Measurements from ENCODE around the gene PLK5. TPM values are rescaled to one million over a fixed set of nuclear protein-coding genes. Genes with fewer than 3 reads are reported as not detected.
A peak's percentile ranks its signal among the peaks of the same experiment; 100 is the strongest.
"Not testable (repeated sequence)": the region's sequence is repeated elsewhere in the genome, so short reads cannot be mapped to it uniquely, and the experiment has no call there.

PLK5 gene, protein sequence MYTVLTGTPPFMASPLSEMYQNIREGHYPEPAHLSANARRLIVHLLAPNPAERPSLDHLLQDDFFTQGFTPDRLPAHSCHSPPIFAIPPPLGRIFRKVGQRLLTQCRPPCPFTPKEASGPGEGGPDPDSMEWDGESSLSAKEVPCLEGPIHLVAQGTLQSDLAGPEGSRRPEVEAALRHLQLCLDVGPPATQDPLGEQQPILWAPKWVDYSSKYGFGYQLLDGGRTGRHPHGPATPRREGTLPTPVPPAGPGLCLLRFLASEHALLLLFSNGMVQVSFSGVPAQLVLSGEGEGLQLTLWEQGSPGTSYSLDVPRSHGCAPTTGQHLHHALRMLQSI
- total RNA-seq, result under 0.01 TPM in 1 of 2 replicates, not detected in the other

DNA sequence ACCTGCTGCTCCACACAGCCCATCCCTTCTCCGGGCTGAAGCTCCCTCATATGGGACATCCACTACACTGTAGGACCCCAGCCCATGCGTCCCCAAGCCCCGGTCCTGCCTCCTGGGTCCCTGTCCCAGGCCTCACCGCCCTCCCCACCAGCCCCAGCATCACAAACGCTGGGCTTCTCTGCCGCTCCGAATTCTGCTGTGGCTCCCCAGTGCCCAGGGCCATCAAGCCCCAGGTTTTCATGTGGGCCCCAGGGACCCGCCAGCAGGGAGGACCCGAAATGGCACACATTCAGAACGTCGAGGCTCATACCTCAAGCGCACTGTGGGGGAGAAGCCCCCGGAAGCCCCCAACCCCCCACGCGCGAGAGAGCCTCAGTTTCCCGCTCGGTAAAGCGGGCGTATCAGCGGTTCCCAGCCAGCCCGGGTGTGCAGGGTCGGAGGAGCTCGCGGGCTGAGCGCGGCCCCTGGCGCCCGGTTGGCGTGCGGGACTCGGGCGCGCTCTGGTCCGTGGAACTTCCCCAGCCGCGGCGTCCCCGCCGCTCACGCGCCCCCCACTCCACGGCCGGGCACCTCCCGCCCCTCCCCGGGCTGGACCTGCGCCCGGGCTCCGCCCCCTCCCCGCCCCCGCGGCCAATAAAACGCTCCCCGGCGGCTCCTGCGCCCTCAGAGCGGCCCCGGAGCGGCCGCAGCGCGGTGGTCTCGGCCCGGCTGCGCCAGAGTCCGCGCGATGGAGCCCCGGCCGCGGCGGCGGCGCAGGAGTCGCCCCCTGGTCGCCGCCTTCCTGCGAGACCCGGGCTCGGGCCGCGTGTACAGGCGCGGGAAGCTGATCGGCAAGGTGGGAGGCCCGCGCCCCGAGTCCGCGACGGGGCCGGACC is at the start of gene PLK5:
Gene PLK5 (plus strand): TSS at position 666 of the 875 bp plus-strand sequence. CDS start 2,920 bp downstream, outside the sequence.
- H3K4me3 ChIP-seq (ENCODE audit: low read depth, low read length), result no peak within 1 kb of the TSS
- DNase-seq (ENCODE audit: low read depth), result no peak
- TF ChIP-seq, protein P1, sequence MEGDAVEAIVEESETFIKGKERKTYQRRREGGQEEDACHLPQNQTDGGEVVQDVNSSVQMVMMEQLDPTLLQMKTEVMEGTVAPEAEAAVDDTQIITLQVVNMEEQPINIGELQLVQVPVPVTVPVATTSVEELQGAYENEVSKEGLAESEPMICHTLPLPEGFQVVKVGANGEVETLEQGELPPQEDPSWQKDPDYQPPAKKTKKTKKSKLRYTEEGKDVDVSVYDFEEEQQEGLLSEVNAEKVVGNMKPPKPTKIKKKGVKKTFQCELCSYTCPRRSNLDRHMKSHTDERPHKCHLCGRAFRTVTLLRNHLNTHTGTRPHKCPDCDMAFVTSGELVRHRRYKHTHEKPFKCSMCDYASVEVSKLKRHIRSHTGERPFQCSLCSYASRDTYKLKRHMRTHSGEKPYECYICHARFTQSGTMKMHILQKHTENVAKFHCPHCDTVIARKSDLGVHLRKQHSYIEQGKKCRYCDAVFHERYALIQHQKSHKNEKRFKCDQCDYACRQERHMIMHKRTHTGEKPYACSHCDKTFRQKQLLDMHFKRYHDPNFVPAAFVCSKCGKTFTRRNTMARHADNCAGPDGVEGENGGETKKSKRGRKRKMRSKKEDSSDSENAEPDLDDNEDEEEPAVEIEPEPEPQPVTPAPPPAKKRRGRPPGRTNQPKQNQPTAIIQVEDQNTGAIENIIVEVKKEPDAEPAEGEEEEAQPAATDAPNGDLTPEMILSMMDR (IDR thresholded peaks at IDR 0.05; ENCODE audit: insufficient read depth, low read depth, low read length), result no peak

DNA sequence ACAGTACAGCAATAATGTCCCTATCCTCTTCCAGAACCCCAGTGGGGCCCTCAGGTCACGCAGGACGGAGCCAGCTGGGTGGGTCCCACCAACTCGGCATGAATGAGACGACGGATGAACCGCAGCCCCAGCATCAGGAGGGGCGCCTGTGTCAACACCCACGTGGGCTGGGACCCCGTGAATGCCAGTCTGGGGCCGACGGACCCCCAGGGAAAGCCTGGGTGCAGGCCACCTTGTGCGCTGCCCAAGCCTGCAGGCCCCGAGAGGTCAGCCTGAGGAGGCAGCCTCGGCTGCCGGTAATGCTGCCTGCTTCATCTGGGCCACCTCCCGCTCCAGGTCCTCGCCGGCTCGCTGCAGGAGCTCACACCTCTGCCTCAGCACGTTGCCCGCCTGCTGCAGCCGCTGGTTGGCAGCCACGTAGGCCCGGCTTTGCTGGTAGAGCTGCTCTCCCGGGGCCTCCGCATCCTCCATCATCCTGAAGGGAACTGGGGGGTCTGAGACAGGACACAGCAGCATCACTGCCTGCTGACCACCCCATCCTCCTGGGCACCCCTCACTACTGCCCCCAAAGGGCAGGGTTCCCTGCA is 49.0 kb upstream of the PLK5 start:
- TF ChIP-seq, protein P1 (IDR thresholded peaks at IDR 0.05; ENCODE audit: insufficient read depth, low read depth, low read length), result no peak
- H3K4me3 ChIP-seq (ENCODE audit: low read depth, low read length), result no peak overlapping the region
- no peak for DNase-seq (ENCODE audit: low read depth)

DNA sequence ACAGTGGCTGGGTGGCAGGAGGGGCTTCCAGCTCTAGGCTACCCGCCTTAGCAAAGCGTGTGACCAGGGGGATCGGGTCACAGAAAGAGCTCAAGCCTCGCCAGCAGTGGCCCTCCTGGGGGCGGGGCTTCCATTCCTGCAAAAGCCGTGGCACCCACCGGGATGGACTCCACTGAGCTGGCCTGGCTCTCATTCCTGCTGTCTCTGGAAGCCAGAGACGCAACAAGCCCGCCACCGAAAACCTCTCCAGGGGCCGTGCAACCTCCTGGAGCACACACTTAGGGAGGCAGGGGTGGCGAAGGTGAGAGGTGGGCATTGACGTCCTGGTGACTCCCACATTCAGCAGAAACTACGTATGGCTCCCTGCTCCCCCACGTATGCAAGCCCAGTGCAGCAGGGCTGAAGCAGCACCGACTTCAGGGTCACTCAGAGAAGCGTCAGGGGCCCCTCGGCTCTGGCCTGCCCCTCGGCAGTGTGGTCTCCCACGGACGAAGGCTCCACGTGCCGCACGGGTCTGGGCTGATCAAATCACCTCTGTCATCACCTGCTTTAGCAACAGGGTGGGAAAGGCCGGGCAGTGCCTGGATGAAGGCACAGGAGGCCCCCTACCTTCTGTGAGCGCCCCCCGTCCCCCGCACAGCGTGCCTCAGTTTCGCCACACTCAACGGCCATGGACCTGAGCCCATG is 48.0 kb upstream of the PLK5 start:
- TF ChIP-seq, protein P1 (IDR thresholded peaks at IDR 0.05; ENCODE audit: insufficient read depth, low read depth, low read length), result no peak
- DNase-seq (ENCODE audit: low read depth), result no peak
- no peak overlapping the region for H3K4me3 ChIP-seq (ENCODE audit: low read depth, low read length)

DNA sequence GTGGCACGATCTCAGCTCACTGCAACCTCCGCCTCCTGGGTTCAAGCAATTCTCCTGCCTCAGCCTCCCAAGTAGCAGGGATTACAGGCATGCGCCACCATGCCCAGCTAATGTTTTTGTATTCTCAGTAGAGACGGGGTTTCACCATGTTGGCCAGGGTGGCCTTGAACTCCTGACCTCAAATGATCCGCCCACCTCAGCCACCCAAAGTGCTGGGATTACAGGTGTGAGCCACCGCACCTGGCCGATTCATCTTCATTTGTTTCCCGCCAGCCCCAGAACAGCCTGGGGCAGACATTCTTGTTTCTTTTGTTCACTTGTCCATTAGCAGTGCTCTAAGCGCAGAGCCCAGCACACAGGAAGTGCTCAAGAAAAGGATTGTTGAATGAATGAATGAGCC is 46.8 kb upstream of the PLK5 start:
- H3K4me3 ChIP-seq (ENCODE audit: low read depth, low read length); DNase-seq (ENCODE audit: low read depth): not testable (repeated sequence)

DNA sequence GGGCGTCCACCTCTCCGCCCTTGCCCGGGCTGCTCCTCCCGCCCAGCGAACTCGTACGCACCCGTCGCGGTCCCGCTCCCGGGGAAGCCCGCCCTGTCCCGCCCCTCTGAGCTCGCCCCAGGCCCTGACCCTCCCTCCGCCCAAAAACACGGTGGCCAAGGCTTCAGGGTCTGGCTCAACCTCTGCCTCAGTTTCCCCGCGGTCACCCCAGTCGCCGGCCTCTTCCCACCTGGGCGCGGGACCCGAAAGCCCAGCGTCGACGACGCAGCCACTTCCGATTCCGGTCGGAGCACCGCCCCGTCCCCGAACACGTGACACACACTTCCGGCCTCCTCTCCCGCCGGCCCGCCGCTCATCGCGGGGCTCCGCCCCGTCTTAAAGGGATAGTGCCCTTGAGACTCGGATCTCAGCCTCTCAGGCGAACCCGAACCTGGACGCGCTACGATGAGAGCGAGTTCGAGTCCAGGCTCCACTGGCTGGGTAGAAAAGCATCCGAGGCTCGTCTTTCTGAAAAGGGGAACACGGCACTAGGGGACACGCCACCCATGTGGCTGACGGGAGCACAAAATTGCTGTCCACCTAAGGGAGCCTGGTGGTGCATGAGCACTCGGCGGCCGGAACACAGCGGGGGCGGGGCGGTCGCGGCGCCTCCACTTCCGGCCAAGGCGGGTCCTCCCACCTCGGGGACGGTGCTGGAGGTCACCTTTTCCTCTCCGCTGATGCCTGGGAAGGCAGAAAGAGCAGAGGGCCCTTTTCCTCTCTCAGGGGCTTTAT is 44.8 kb upstream of the PLK5 start, which contains the start of gene C19orf25:
Gene C19orf25 (minus strand): TSS at position 282 of the 774 bp plus-strand sequence. CDS start 312 bp downstream, outside the sequence.
- H3K4me3 ChIP-seq (ENCODE audit: low read depth, low read length), result peak within 1 kb of the TSS; percentile 86
- peak; percentile 94 for DNase-seq (ENCODE audit: low read depth)
- TF ChIP-seq, protein P1 (IDR thresholded peaks at IDR 0.05; ENCODE audit: insufficient read depth, low read depth, low read length), result no peak

DNA sequence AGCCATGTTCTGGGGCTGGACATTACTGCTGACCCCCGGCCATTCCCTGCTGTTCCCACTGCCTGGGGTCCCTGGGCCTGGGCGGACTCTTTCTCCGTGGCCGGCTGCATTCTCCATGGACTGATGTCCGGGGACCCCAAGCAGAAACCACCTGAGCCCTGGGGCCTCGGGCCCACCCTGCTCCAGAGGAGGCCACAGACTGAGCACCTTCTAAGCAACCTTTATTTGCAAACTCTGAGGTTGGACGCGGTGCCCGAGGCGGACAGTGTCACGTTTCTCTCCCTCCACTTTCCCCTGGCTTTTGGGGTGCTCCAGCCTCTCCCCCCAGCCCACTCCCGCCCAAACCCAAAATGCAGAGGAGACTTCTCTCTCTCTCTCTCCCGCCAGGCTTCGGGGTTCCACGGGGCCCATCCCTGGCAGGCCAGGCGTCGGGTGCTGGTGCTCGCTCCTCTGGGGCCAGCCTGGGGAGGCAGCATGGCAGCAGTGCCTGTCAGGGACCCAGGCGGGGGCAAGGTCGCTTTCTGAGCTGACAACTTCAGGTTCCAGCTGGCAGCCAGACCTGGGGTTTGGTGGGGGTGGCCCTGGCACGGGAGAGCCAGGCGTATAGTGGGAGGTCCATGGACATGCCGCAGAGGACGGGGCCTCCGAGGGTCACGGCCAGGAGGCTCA is 42.5 kb upstream of the PLK5 start:
- H3K4me3 ChIP-seq (ENCODE audit: low read depth, low read length), result no peak overlapping the region
- no peak for DNase-seq (ENCODE audit: low read depth)
- TF ChIP-seq, protein P1 (IDR thresholded peaks at IDR 0.05; ENCODE audit: insufficient read depth, low read depth, low read length), result no peak

Measured in fibroblast of villous mesenchyme (primary cell).